HepG2 (cell line): ENCODE measurements around the gene NR2F1. TPM values are rescaled to one million over a fixed set of nuclear protein-coding genes. Genes with fewer than 3 reads are reported as not detected.

Experiments
- ATAC-seq: fragments of 200-7000 bp; cut with Tn5 transposase; 3 replicates; pipeline ENCODE4 v1.9.1; 2020; ENCODE audit warnings: mild to moderate bottlenecking, moderate library complexity
- BruUV-seq: library from RNA; stranded (reverse); fragments of 400-500 nt; replicated peaks from 2 replicates; lab custom pipeline; 2021; lab: Mats Ljungman, UMichigan
- CTCF ChIA-PET: fragments of 300-600 bp; formaldehyde crosslinking; extraction: SDS; loops from one replicate; lab custom pipeline; 2021; ENCODE audit warnings: low total read pairs, inconsistent platforms, low intra/inter-chr PET ratio; lab: Yijun Ruan, JAX
- POLR2A ChIA-PET: fragments of 350-600 bp; sonication (Branson Sonifier 250); formaldehyde crosslinking; loops from one replicate; lab custom pipeline; 2020; ENCODE audit warnings: antibody characterized with exemption, inconsistent platforms; lab: Yijun Ruan, JAX
- DNase-seq: peaks from one replicate; pipeline ENCODE4 v3.0.0-alpha.2; 2015; ENCODE audit warnings: low spot score
- FAIRE-seq: peaks from 3 replicates; lab custom pipeline; 2011; peaks lifted over from hg19 to GRCh38; lab: Jason Lieb, UNC
- H2AFZ ChIP-seq: one replicate; pipeline ENCODE4 v1.6.1; 2011; ENCODE audit warnings: low read length, inconsistent platforms
- H3K27ac ChIP-seq: fragments of 300-600 bp; 3 replicates; pipeline ENCODE4 v1.8.0; 2011; ENCODE audit warnings: mixed run types, mild to moderate bottlenecking, mixed read lengths, low read length, inconsistent platforms; ENCODE audit not compliant: insufficient read depth; ENCODE audit errors: extremely low read length
- H3K27me3 ChIP-seq, 2 experiments: fragments of 200-600 bp in 1 of 2; 2 replicates in 1 of 2; 3 replicates in 1 of 2; pipeline versions ENCODE4 v1.6.0 to v1.8.0; 2011; ENCODE audit warnings: low read length in 2 of 2, mild to moderate bottlenecking in 2 of 2, moderate library complexity in 2 of 2, inconsistent platforms in 1 of 2; ENCODE audit not compliant: insufficient read depth in 2 of 2, control insufficient read depth in 1 of 2
- H3K36me3 ChIP-seq, 2 experiments: fragments of 200-600 bp in 1 of 2; replicated peaks in 1 of 2; 2 replicates in 1 of 2; 3 replicates in 1 of 2; pipeline versions ENCODE4 v1.5.1 to v1.8.0; 2011; ENCODE audit warnings: low read length in 2 of 2, inconsistent platforms in 1 of 2; ENCODE audit not compliant: insufficient read depth in 2 of 2, control insufficient read depth in 1 of 2
- H3K4me1 ChIP-seq: 2 replicates; pipeline ENCODE4 v1.5.1; 2012; ENCODE audit warnings: low read length, inconsistent platforms; ENCODE audit not compliant: insufficient read depth
- H3K4me2 ChIP-seq: 2 replicates; pipeline ENCODE4 v1.6.0; 2011; ENCODE audit warnings: low read depth, low read length, inconsistent platforms
- H3K4me3 ChIP-seq, 3 experiments: fragments of 200-600 bp in 1 of 3; sonication (generic), shearing (Covaris generic) in 1 of 3; replicated peaks in 1 of 3; 2 replicates each; pipeline ENCODE4 v1.5.1; 2011 to 2016; ENCODE audit warnings: low read length in 3 of 3, inconsistent platforms in 2 of 3, low read depth in 2 of 3, mild to moderate bottlenecking in 2 of 3, control low read depth in 1 of 3, mixed read lengths in 1 of 3; ENCODE audit not compliant: insufficient read depth in 1 of 3
- H3K79me2 ChIP-seq: one replicate; pipeline ENCODE4 v1.6.1; 2011; ENCODE audit warnings: low read length, inconsistent platforms; ENCODE audit not compliant: insufficient read depth
- H3K9ac ChIP-seq: 2 replicates; pipeline ENCODE4 v1.6.0; 2011; ENCODE audit warnings: mild to moderate bottlenecking, low read depth, low read length, inconsistent platforms; ENCODE audit not compliant: insufficient read depth
- H3K9me3 ChIP-seq: 2 replicates; pipeline ENCODE4 v1.5.1; 2012; ENCODE audit warnings: mild to moderate bottlenecking, low read length
- H4K20me1 ChIP-seq: 2 replicates; pipeline ENCODE4 v1.6.0; 2011; ENCODE audit warnings: inconsistent platforms, mild to moderate bottlenecking, low read length, moderate library complexity; ENCODE audit not compliant: insufficient read depth
- DNMT3B ChIP-seq: conservative IDR thresholded peaks from 2 replicates; pipeline ENCODE4 v1.6.1; 2016; ENCODE audit warnings: missing biosample characterization, control low read depth
- FIP1L1 ChIP-seq: fragments of 200-400 bp; formaldehyde crosslinking; IDR thresholded peaks from 2 replicates; pipeline ENCODE4 v1.6.1; 2018; ENCODE audit warnings: low read depth, mild to moderate bottlenecking, low read length, moderate library complexity, borderline replicate concordance; ENCODE audit not compliant: insufficient read depth
- IRF9 ChIP-seq: sonication (generic); formaldehyde crosslinking; IDR thresholded peaks from 2 replicates; pipeline ENCODE4 v1.8.0; 2022; ENCODE audit warnings: missing genetic modification reagents, mild to moderate bottlenecking, borderline replicate concordance
- MXD3 ChIP-seq: IDR thresholded peaks from 2 replicates; pipeline ENCODE4 v1.6.1; 2016; ENCODE audit warnings: mild to moderate bottlenecking, missing biosample characterization, missing genetic modification reagents
- SKI ChIP-seq: fragments of 450-650 bp; IDR thresholded peaks from one replicate; pipeline ENCODE4 v1.6.1; 2018; ENCODE audit warnings: mild to moderate bottlenecking; ENCODE audit not compliant: partially characterized antibody
- SMC3 ChIP-seq: IDR thresholded peaks from 2 replicates; pipeline ENCODE4 v1.6.1; 2011; ENCODE audit warnings: low read length, improper control_type of control experiment
- TAF15 ChIP-seq: fragments of 200-400 bp; formaldehyde crosslinking; IDR thresholded peaks from one replicate; pipeline ENCODE4 v1.6.1; 2018; ENCODE audit warnings: mild to moderate bottlenecking, low read depth, low read length; ENCODE audit not compliant: poor library complexity, severe bottlenecking
- TCF12 ChIP-seq, 2 experiments: fragments of 450-650 bp in 1 of 2; sonication (generic) in 1 of 2; formaldehyde crosslinking in 1 of 2; IDR thresholded peaks; 2 replicates each; pipeline versions ENCODE4 v1.6.1 to v1.8.0; 2017 to 2022; ENCODE audit warnings: antibody characterized with exemption in 1 of 2, mild to moderate bottlenecking in 1 of 2, missing genetic modification reagents in 1 of 2, moderate library complexity in 1 of 2
- TOPORS ChIP-seq: sonication (generic); formaldehyde crosslinking; IDR thresholded peaks from 2 replicates; pipeline ENCODE4 v1.8.0; 2023; ENCODE audit warnings: mild to moderate bottlenecking, missing genetic modification reagents
- U2AF1 ChIP-seq: fragments of 200-400 bp; formaldehyde crosslinking; optimal IDR thresholded peaks from 2 replicates; pipeline ENCODE3; 2017; ENCODE audit warnings: mild to moderate bottlenecking, low read depth, low read length
- ZNF546 ChIP-seq: sonication (generic); formaldehyde crosslinking; conservative IDR thresholded peaks from 2 replicates; pipeline ENCODE4 v1.8.1; 2023; ENCODE audit warnings: mild to moderate bottlenecking, missing genetic modification reagents
- ZNF660 ChIP-seq: sonication (generic); formaldehyde crosslinking; IDR thresholded peaks from 2 replicates; pipeline ENCODE4 v1.5.1; 2020; ENCODE audit warnings: mild to moderate bottlenecking, low read depth, missing genetic modification reagents, borderline replicate concordance
- WGBS: methylation state at CpG from one replicate; pipeline ENCODE4 v1.1.6; 2017; ENCODE audit warnings: low lambda C conversion rate; 5-methylcytosine and 5-hydroxymethylcytosine counted together
- in situ Hi-C: cut with HindIII; loops from 2 replicates; pipeline ENCODE4 v1.10.0; 2017; ENCODE audit warnings: low pct_unique_long_range_greater_than_20kb; ENCODE audit not compliant: extremely low pct_ligation_motif_present
- intact Hi-C: fragments of 100-400 bp; cut with micrococcal nuclease; formaldehyde crosslinking; loops from one replicate; pipeline ENCODE4 v1.10.0; 2022; ENCODE audit not compliant: unreplicated experiment
- polyA plus RNA-seq, 8 experiments: library from polyadenylated mRNA; depleted of rRNA in 3 of 8; stranded (reverse) in 7 of 8; unstranded in 1 of 8; fragments of >200 nt; fragmentation: Illumina TruSeq in 4 of 8; extraction: Trizol in 4 of 8; gene quantifications; 2 replicates each; pipeline versions ENCODE4 v1.2.1 to v1.2.3, GENCODE V29; 2011 to 2016; ENCODE audit warnings: low read depth in 4 of 8, missing spikeins in 1 of 8, mixed read lengths in 1 of 8; ENCODE audit not compliant: insufficient read depth in 1 of 8
- total RNA-seq, 5 experiments: library from RNA; depleted of rRNA; stranded (reverse); fragments of >200 nt; fragmentation: Illumina TruSeq; extraction: Trizol; gene quantifications; 2 replicates each; pipeline ENCODE4 v1.2.3, GENCODE V29; 2016; ENCODE audit warnings: low read depth in 1 of 5
- TF ChIP-seq, protein P1 (sequence below): sonication (generic); formaldehyde crosslinking; IDR thresholded peaks from 2 replicates; pipeline ENCODE4 v1.8.0; 2022; ENCODE audit warnings: missing genetic modification reagents, mild to moderate bottlenecking, inconsistent platforms, borderline replicate concordance
- TF ChIP-seq, protein P2 (sequence below): sonication (generic); formaldehyde crosslinking; IDR thresholded peaks from 2 replicates; pipeline ENCODE4 v1.5.1; 2020; ENCODE audit warnings: mild to moderate bottlenecking, missing genetic modification reagents, moderate library complexity

Gene NR2F1
- total and polyA plus RNA-seq, 2 of the 13 experiments (the other 11 are each of a cell fraction or from before 2014, with no cell fraction given): 17.1 to 59.7 TPM

- ChIA-PET POLR2A (interaction anchor here (1.4 kb wide), 1 partner anchor 8 kb away, joined by 9 read pairs; the partner anchor contains the start of gene NR2F1), CTCF (no interaction called here)
- peaks cover 60% of the 10 kb centered on the region for H4K20me1 ChIP-seq
- H3K4me2 ChIP-seq: peak overlapping the region; percentile 61
- BruUV-seq: no TSS peak
- H3K27ac ChIP-seq: no peak overlapping the region
- no peaks in the 10 kb centered on the region for H3K9me3 ChIP-seq
- TF ChIP-seq SKI (no peak), ZNF660 (CRISPR knock-in tag) (no peak), IRF9 (CRISPR knock-in tag) (no peak), U2AF1 (no peak), FIP1L1 (no peak), DNMT3B (CRISPR knock-in tag) (no peak), SMC3 (no peak), ZNF546 (CRISPR knock-in tag) (no peak), TOPORS (no peak), TCF12 (IDR thresholded peaks at IDR 0.05) (no peak), TCF12 (CRISPR knock-in tag; IDR thresholded peaks at IDR 0.05) (no peak), MXD3 (CRISPR knock-in tag) (no peak), TAF15 (no peak)
- TF ChIP-seq, protein P1, sequence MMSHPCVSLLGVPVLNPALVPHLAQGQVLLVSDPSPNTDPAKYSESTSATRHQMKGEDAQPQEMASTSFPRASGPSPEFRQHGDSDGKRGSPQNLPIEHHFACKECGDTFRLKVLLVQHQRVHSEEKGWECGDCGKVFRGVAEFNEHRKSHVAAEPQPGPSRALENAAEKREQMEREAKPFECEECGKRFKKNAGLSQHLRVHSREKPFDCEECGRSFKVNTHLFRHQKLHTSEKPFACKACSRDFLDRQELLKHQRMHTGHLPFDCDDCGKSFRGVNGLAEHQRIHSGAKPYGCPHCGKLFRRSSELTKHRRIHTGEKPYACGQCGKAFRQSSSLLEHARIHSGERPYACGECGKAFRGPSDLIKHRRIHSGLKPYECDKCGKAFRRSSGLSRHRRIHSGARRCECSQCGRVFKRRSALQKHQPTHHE (CRISPR knock-in tag): no peak
- TF ChIP-seq, protein P2, sequence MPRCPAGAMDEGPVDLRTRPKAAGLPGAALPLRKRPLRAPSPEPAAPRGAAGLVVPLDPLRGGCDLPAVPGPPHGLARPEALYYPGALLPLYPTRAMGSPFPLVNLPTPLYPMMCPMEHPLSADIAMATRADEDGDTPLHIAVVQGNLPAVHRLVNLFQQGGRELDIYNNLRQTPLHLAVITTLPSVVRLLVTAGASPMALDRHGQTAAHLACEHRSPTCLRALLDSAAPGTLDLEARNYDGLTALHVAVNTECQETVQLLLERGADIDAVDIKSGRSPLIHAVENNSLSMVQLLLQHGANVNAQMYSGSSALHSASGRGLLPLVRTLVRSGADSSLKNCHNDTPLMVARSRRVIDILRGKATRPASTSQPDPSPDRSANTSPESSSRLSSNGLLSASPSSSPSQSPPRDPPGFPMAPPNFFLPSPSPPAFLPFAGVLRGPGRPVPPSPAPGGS: no peak
- peaks cover 53% of the 10 kb centered on the region for H3K4me1 ChIP-seq
- H3K27me3 ChIP-seq: no peaks in the 10 kb centered on the region; a peak in 1 of 5 replicates
- H3K4me3 ChIP-seq: no peak overlapping the region
- in situ Hi-C loops: no loop called here
- no peak overlapping the region for H2AFZ ChIP-seq
- no peak for DNase-seq
- peaks cover 55% of the 10 kb centered on the region for H3K79me2 ChIP-seq
- intact Hi-C loops: no loop called here
- H3K36me3 ChIP-seq: peaks cover 11 to 53% of the 10 kb centered on the region in 2 experiments
- ATAC-seq: no peak
- no peak overlapping the region for H3K9ac ChIP-seq
- WGBS: 88% methylated on average over 3 of the region's 3 CpGs
- FAIRE-seq: no peak
These were observed 7.5 kb downstream of the NR2F1 start for GRCh38 chr5:93590493-93590892.
